Thoracic aorta (tissue), 2 donors: ENCODE measurements around the gene FBXW11. TPM values are rescaled to one million over a fixed set of nuclear protein-coding genes. Genes with fewer than 3 reads are reported as not detected.
"Not testable (repeated sequence)": the region's sequence is repeated elsewhere in the genome, so short reads cannot be mapped to it uniquely, and the experiment has no call there.

Experiments
- ATAC-seq: fragments of 150-250 bp; one replicate; pipeline ENCODE4 v1.8.0; 2017; ENCODE audit warnings: low read depth; ENCODE audit not compliant: insufficient number of reproducible peaks, low FRiP score
- DNase-seq: peaks from one replicate; pipeline ENCODE4 v3.0.0-alpha.2; 2020; ENCODE audit warnings: low spot score
- H3K27ac ChIP-seq, 2 donors: fragments of 200-600 bp; sonication (generic); 1 replicate in 1 of 2; 2 replicates in 1 of 2; pipeline ENCODE4 v1.5.1; 2016; ENCODE audit warnings: mild to moderate bottlenecking in 2 of 2, moderate library complexity in 2 of 2
- H3K27me3 ChIP-seq: fragments of 200-600 bp; sonication (generic); replicated peaks from 2 replicates; pipeline ENCODE4 v1.6.0; 2016; ENCODE audit warnings: mild to moderate bottlenecking; ENCODE audit not compliant: insufficient read depth
- H3K36me3 ChIP-seq: fragments of 200-600 bp; sonication (generic); one replicate; pipeline ENCODE4 v1.5.1; 2016
- H3K4me1 ChIP-seq, 2 donors: fragments of 200-600 bp; sonication (generic); 1 replicate in 1 of 2; 2 replicates in 1 of 2; pipeline versions ENCODE4 v1.5.1 to v1.6.0; 2016; ENCODE audit warnings: low read depth in 2 of 2, mild to moderate bottlenecking in 1 of 2; ENCODE audit not compliant: control insufficient read depth in 1 of 2
- H3K4me3 ChIP-seq: fragments of 200-600 bp; sonication (generic); 2 replicates; pipeline ENCODE4 v1.5.1; 2016; ENCODE audit warnings: mild to moderate bottlenecking
- H3K9me3 ChIP-seq: fragments of 200-600 bp; sonication (generic); 2 replicates; pipeline ENCODE4 v1.5.1; 2016
- total RNA-seq, 2 donors: library from RNA; depleted of rRNA; stranded (reverse); fragments of >200 nt; gene quantifications; one replicate each; pipeline versions ENCODE4 v1.1.0 to v1.2.3, GENCODE V29; 2016
- TF ChIP-seq, protein P1 (sequence below): fragments of 200-600 bp; sonication (generic); IDR thresholded peaks from one replicate; pipeline ENCODE4 v1.5.1; 2019; ENCODE audit warnings: antibody characterized with exemption

Gene FBXW11
- total RNA-seq, 2 donors from 2014 or later: 77.8 to 91.2 TPM

DNA sequence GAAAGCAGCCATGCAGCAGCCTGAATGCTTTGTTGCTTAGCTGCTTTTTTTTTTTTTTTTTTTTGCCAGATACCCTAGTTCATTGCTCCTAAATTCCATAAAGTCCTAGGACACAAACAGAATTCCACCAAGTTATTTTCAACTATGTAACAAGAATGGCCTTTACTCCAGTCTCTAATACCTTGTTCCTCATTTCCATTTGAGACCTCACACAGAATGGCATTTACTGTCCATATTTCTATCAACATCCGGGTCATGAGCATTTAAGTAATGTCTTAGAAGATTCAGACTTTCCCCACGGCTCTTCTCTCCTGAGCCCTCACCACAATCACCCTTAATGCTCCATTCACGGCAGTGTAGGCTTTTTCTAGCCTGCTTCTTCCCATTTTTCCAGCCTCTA lies 31.7 kb upstream of the FBXW11 start:
- Histone ChIP-seq H3K36me3 (no peaks in the 10 kb centered on the region), H3K27me3 (no peaks in the 10 kb centered on the region), H3K9me3 (no peaks in the 10 kb centered on the region), H3K27ac (no peak overlapping the region), H3K4me3 (no peak overlapping the region), H3K4me1 (no peaks in the 10 kb centered on the region)
- ATAC-seq (no peak), DNase-seq (no peak)
- TF ChIP-seq, protein P1, sequence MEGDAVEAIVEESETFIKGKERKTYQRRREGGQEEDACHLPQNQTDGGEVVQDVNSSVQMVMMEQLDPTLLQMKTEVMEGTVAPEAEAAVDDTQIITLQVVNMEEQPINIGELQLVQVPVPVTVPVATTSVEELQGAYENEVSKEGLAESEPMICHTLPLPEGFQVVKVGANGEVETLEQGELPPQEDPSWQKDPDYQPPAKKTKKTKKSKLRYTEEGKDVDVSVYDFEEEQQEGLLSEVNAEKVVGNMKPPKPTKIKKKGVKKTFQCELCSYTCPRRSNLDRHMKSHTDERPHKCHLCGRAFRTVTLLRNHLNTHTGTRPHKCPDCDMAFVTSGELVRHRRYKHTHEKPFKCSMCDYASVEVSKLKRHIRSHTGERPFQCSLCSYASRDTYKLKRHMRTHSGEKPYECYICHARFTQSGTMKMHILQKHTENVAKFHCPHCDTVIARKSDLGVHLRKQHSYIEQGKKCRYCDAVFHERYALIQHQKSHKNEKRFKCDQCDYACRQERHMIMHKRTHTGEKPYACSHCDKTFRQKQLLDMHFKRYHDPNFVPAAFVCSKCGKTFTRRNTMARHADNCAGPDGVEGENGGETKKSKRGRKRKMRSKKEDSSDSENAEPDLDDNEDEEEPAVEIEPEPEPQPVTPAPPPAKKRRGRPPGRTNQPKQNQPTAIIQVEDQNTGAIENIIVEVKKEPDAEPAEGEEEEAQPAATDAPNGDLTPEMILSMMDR: no peak

DNA sequence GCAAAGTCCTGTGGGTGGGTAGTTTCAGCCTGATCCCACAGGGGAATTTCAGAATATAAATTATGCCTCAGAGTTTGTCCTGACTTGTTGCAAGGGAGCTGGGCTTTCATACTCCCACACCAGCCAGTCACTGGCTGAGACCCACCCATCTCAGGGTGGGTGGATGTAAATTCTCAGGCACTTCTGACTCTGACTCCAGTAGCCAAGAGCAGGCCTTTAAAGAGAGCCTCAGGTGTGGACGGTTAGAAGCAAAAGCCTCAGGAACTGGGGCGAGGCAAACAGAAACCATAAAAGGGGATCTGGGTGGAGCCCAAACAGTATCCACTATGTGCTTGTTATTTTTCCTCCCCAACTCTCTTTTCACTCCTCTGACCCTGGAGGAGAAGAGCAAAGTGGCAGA lies 28.6 kb upstream of the FBXW11 start:
- Histone ChIP-seq H3K27me3 (no peaks in the 10 kb centered on the region), H3K4me3 (no peak overlapping the region), H3K27ac (no peak overlapping the region), H3K4me1 (no peaks in the 10 kb centered on the region), H3K36me3 (no peaks in the 10 kb centered on the region), H3K9me3 (no peaks in the 10 kb centered on the region)
- DNase-seq: no peak
- no peak for ATAC-seq
- TF ChIP-seq, protein P1: no peak

DNA sequence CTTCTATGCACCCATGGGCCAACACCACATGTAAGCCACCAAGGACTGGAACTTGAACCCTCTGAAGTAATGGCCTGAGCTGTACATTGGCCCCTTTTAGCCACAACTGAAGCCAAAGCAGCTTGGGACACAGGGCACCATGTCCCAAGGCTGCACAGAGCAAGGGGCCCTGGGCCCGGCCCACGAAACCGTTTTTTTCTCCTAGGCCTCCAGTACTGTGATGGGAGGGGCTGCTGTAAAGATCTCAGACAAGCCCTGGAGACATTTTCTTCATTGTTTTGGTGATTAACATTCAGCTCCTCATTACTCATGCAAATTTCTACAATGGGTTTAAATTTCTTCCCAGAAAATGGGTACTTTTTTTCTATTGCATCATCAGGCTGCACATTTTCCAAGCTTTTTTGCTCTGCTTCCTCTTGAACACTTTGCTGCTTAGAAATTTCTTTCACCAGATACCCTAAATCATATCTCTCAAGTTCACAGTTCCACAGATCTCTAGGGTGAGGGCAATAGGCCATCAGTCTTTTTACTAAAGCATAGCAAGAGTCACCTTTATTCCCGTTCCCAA lies 25.5 kb upstream of the FBXW11 start:
- TF ChIP-seq, protein P1: no peak
- Histone ChIP-seq H3K27ac (no peak overlapping the region), H3K4me1 (no peaks in the 10 kb centered on the region), H3K4me3 (no peak overlapping the region), H3K9me3 (no peaks in the 10 kb centered on the region), H3K36me3 (no peaks in the 10 kb centered on the region), H3K27me3 (no peaks in the 10 kb centered on the region)
- DNase-seq: no peak
- no peak for ATAC-seq

DNA sequence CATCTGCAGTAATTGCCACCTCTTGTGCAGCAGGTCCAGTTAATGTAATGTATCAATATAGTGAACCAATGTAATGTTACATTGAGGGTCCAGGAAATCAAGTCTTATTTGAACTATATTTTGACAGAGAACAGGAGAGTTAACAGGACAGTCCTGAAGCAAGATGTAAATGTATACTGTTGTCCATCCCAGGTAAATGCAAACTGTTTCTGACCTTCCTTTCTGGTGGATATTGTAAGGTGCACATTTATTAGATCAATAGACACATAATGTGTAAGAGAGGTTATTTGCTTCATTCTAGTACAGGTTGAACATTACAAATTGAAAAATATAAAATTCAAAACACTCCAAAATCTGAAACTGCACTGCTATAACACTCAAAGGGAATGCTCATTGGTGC lies 23.4 kb upstream of the FBXW11 start:
- Histone ChIP-seq H3K36me3 (no peaks in the 10 kb centered on the region), H3K27me3 (no peaks in the 10 kb centered on the region), H3K9me3 (no peaks in the 10 kb centered on the region), H3K27ac (no peak overlapping the region), H3K4me3 (no peak overlapping the region), H3K4me1 (no peaks in the 10 kb centered on the region)
- TF ChIP-seq, protein P1: no peak
- ATAC-seq (no peak), DNase-seq (no peak)

DNA sequence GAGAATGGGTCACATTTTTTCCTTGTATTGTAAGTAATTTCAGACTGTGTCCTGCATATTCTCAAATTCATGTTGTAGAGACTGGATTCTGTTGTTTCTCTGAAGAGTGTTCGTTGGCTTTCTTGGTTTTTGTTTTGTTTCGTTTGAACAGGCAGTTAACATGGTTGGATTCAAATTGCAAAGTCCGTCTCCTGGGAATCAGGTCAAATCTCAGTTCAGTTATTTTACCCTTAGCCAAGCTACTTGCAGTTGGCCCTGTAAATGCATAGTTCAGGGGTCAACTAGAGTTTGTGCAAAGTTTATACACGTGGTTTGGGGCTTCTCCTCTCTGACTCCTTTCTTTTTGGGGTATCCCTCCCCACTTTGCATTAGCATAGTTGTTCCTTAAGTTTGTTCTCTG lies 21.7 kb upstream of the FBXW11 start:
- DNase-seq: no peak
- no peak for ATAC-seq
- H3K9me3 ChIP-seq: no peaks in the 10 kb centered on the region
- H3K27ac ChIP-seq: no peak overlapping the region
- H3K4me3 ChIP-seq: no peak overlapping the region
- TF ChIP-seq, protein P1: no peak
- no peaks in the 10 kb centered on the region for H3K36me3 ChIP-seq
- no peaks in the 10 kb centered on the region for H3K4me1 ChIP-seq
- H3K27me3 ChIP-seq: no peaks in the 10 kb centered on the region

DNA sequence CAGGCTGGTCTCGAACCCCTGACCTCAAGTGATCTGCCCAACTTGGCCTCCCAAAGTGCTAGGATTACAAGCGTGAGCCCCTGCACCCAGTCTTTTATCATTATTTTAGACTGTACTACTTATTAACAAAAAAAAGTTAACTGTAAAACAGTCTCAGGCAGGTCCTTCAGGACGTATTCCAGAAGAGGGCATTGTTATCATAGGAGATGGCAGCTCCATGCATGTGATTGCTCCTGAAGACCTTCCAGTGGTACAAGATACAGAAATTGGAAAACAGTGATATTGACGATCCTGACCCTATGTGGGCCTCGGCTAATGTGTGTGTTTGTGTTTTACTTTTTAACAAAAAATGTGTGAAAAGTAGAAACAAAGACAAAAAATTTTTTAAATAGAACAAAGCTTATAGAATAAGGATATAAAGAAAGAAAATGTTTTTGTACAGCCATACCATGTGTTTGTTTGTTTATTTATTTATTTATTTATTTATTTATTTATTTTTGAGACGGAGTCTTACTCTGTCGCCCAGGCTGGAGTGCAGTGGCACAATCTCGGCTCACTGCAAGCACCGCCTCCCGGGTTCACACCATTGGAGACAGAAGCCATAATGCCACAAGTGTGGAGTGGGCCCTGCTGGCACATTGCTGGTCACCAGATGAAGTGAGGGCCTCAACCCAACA lies 13.8 kb upstream of the FBXW11 start:
- H3K27ac ChIP-seq, H3K36me3 ChIP-seq, H3K4me1 ChIP-seq, H3K4me3 ChIP-seq, H3K9me3 ChIP-seq, H3K27me3 ChIP-seq, DNase-seq, ATAC-seq: not testable (repeated sequence)
